Measurements from ENCODE around the gene TRIP11.

Gene TRIP11

DNA sequence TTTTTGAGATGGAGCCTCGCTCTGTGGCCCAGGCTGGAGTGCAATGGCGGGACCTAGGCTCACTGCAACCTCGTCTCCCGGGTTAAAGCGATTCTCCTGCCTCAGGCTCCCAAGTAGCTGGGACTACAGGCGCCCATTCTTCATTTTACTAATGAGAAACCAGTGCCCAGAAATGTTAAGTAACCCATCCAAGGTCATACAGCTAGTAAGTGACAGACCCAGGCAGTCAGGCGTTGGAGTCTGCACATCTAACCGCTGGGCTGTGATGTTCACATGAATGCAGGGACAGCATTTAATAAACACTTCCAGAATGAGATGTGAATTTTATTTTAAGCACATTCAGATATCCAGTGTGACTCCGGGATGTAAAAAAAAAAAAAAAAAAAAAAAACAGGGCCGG lies 1.3 kb upstream of the TRIP11 start:
- TF ChIP-seq, protein P1, sequence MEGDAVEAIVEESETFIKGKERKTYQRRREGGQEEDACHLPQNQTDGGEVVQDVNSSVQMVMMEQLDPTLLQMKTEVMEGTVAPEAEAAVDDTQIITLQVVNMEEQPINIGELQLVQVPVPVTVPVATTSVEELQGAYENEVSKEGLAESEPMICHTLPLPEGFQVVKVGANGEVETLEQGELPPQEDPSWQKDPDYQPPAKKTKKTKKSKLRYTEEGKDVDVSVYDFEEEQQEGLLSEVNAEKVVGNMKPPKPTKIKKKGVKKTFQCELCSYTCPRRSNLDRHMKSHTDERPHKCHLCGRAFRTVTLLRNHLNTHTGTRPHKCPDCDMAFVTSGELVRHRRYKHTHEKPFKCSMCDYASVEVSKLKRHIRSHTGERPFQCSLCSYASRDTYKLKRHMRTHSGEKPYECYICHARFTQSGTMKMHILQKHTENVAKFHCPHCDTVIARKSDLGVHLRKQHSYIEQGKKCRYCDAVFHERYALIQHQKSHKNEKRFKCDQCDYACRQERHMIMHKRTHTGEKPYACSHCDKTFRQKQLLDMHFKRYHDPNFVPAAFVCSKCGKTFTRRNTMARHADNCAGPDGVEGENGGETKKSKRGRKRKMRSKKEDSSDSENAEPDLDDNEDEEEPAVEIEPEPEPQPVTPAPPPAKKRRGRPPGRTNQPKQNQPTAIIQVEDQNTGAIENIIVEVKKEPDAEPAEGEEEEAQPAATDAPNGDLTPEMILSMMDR (conservative IDR thresholded peaks at IDR 0.05; ENCODE audit: control insufficient read depth, insufficient read depth, low read depth, low read length): no peak
- H3K4me3 ChIP-seq (ENCODE audit: control insufficient read depth, low read depth, low read length): no peak overlapping the region
- DNase-seq (ENCODE audit: low read depth): no peak

DNA sequence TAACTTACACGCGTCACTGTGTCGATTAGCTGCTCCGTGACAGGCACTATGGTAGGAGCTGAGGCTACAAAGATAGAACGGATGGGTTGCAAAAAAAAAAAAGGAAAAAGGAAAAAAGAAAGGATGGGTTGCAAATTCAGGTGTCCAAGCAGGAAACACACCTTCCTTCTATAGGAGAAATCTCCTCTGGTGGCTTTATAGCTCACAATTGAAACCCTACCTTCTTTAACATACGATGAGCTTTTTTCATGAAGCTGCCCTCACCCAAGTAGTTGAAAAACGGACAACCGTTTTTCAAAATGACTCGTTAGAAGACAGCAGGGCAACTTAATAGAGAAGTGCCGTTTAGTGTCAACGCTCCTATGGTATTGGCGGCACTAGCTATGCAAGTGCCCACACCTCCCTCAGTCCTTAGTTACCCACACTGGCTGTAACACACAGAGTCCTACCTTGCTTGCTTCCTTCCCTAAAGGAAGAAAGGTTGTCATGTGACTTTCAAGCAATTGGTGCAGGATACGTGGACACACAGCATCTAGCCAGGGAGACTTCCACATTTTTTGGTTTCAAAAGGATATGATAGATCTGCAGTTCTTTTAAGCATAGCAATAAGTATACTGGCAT lies 682 bp upstream of the TRIP11 start:
- DNase-seq (ENCODE audit: low read depth): peak; percentile 66

DNA sequence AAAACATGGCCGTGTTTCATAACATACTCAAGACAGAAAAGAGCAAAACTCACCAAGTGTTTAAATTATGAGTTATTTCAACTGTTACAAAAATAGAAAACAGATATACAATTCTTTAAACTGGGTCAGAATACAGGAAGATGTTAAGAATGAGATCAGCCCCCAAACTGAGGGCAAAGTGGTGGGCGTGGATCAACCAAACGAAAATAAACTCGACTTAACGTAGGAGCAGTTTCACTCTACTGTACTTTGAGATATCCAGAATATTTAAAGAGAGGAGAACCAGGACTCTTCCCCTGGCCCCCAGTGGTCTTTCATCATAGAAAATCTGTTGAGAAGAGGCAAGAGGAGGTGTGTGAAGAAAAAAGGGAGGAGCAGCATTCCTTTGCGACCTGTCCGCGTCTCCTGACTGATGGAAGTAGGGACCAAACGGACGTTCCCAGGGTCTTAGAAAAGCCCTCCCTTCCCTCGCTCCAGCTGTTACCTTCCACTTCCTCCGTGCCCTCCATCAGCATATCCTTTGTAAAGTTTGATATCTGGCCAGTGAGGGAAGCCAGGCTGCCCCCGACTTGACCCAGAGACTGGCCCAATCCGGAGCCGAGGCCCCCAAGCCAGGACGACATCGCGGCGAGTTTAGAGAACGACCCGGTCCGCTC lies 668 bp downstream of the TRIP11 start:
- peak overlapping the region; percentile 78 for H3K4me3 ChIP-seq (ENCODE audit: control insufficient read depth, low read depth, low read length)
- TF ChIP-seq, protein P1 (conservative IDR thresholded peaks at IDR 0.05; ENCODE audit: control insufficient read depth, insufficient read depth, low read depth, low read length): no peak
- DNase-seq (ENCODE audit: low read depth): peak; percentile 63

More for the DNA sequence above, 682 bp upstream of the TRIP11 start:
- TF ChIP-seq, protein P1 (conservative IDR thresholded peaks at IDR 0.05; ENCODE audit: control insufficient read depth, insufficient read depth, low read depth, low read length): no peak
- H3K4me3 ChIP-seq (ENCODE audit: control insufficient read depth, low read depth, low read length): peak overlapping the region; percentile 78

DNA sequence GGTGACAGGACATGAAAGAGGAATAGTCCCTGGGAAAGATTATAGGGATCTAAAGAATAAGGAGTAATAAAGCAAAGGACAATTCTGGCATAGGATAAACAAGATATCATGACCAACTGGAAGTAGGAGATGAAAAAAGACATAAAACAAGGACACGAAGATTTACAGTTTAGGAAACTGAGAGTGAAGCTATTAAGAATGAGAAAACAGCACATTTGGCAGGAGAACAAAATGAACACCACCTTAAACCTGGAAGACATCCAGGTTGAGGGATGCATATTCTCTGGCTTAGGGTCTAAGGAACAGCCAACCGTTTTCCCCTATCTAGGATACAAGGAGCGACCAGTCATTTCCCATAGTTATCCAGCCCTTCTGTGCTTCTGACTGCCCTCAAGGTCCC lies 1.9 kb downstream of the TRIP11 start:
- TF ChIP-seq, protein P1 (conservative IDR thresholded peaks at IDR 0.05; ENCODE audit: control insufficient read depth, insufficient read depth, low read depth, low read length): no peak
- H3K4me3 ChIP-seq (ENCODE audit: control insufficient read depth, low read depth, low read length): peak overlapping the region; percentile 78
- DNase-seq (ENCODE audit: low read depth): no peak

DNA sequence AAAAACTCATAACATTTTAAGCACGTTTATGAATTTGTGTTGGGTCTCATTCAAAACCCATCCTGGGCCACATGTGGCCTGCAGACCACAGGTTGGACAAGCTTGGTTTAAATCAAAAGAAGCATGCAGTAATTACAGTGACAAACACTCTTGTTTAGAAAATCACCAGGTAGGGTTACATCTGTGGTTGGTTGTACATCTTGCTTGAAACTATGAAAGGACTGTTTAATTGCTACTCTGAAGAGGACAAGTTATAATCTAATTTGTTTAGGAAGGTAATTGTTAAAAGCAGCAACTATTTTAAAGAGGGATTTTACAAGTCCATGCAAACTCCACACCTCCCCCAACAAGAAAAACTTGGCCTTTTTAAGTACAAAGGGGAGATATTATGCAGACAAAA lies 4.0 kb downstream of the TRIP11 start:
- H3K4me3 ChIP-seq (ENCODE audit: control insufficient read depth, low read depth, low read length): no peak overlapping the region
- TF ChIP-seq, protein P1 (conservative IDR thresholded peaks at IDR 0.05; ENCODE audit: control insufficient read depth, insufficient read depth, low read depth, low read length): no peak
- DNase-seq (ENCODE audit: low read depth): no peak

DNA sequence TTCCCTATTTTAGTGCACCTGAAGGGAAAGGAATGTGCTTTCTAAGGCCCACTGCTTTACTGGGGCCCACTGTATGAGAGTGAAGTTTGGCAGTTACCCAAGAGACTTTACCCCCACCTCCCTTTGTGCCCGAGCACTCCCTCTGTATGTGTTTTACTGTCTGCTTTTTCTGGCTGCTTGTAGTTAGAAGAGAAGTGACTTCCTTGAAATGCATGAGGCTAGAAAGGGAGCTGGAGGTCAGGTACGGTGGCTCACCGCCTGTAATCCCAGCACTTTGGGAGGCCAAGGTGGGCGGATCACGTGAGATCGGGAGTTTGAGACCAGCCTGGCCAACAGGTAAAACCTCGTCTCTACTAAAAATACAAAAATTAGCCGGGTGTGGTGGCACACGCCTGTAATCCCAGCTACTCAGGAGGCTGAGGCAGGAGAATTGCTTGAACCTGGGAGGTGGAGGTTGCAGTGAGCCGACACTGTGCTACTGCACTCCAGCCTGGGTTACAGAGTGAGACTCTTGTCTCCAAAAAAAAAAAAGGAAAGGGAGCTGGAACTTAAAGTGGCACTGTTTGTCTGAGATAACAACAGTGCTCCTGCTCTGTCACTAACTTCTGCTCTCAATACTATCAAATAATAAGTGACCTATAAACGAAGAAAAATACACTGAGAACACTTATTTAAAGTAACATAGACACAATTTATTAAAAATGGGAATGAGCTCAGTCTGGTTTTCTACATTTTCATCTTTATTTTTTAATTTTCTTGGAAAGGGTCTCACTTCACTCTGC lies 5.8 kb downstream of the TRIP11 start:
- no peak overlapping the region for H3K4me3 ChIP-seq (ENCODE audit: control insufficient read depth, low read depth, low read length)
- TF ChIP-seq, protein P1 (conservative IDR thresholded peaks at IDR 0.05; ENCODE audit: control insufficient read depth, insufficient read depth, low read depth, low read length): no peak
- no peak for DNase-seq (ENCODE audit: low read depth)

All from fibroblast of mammary gland (primary cell).